Calu3 (cell line): ENCODE data around the gene EIF2AK3. TPM values are rescaled to one million over a fixed set of nuclear protein-coding genes. Genes with fewer than 3 reads are reported as not detected.

Source experiments
- BruUV-seq: library from RNA; stranded (reverse); fragments of 400-500 nt; replicated peaks from 2 replicates; lab custom pipeline; 2021; lab: Mats Ljungman, UMichigan
- CTCF ChIA-PET: fragments of 300-600 bp; sonication (Branson Sonifier 250); formaldehyde crosslinking; loops from one replicate; lab custom pipeline; 2022; ENCODE audit warnings: antibody characterized with exemption; lab: Charles Lee
- DNase-seq: peaks from one replicate; pipeline ENCODE4 v3.0.0; 2022
- H3K27ac Mint-ChIP-seq: one replicate; pipeline ENCODE4 v1.8.0; 2022; ENCODE audit warnings: mixed read lengths; ENCODE audit not compliant: unreplicated experiment
- H3K27me3 Mint-ChIP-seq: one replicate; pipeline ENCODE4 v1.8.0; 2022; ENCODE audit warnings: mixed read lengths; ENCODE audit not compliant: unreplicated experiment
- H3K36me3 Mint-ChIP-seq: one replicate; pipeline ENCODE4 v1.8.0; 2022; ENCODE audit warnings: mild to moderate bottlenecking, moderate library complexity, mixed read lengths; ENCODE audit not compliant: insufficient read depth, unreplicated experiment
- H3K4me1 Mint-ChIP-seq: one replicate; pipeline ENCODE4 v1.8.0; 2022; ENCODE audit warnings: mild to moderate bottlenecking, low read depth, mixed read lengths; ENCODE audit not compliant: unreplicated experiment
- H3K4me3 Mint-ChIP-seq: one replicate; pipeline ENCODE4 v1.8.0; 2022; ENCODE audit warnings: mild to moderate bottlenecking, low read depth, moderate library complexity, mixed read lengths; ENCODE audit not compliant: unreplicated experiment
- H3K9me3 Mint-ChIP-seq: one replicate; pipeline ENCODE4 v1.8.0; 2022; ENCODE audit warnings: low read depth, mixed read lengths; ENCODE audit not compliant: unreplicated experiment
- intact Hi-C: fragments of 100-400 bp; cut with micrococcal nuclease; formaldehyde crosslinking; loops from one replicate; pipeline ENCODE4 v1.10.0; 2022; ENCODE audit not compliant: unreplicated experiment
- total RNA-seq: library from RNA; stranded (reverse); gene quantifications from 2 replicates; pipeline ENCODE4 v1.2.3, GENCODE V29; 2022
- TF ChIP-seq, protein P1 (sequence below): fragments of 200-600 bp; IDR thresholded peaks from one replicate; pipeline ENCODE4 v1.8.0; 2022; ENCODE audit warnings: antibody characterized with exemption; ENCODE audit not compliant: unreplicated experiment

Gene EIF2AK3
- total RNA-seq, 1 experiment from 2014 or later = 17.4 TPM

- BruUV-seq = no TSS peak
These were observed 59.1 kb downstream of the EIF2AK3 start for GRCh38 chr2:88568179-88568578.

DNA sequence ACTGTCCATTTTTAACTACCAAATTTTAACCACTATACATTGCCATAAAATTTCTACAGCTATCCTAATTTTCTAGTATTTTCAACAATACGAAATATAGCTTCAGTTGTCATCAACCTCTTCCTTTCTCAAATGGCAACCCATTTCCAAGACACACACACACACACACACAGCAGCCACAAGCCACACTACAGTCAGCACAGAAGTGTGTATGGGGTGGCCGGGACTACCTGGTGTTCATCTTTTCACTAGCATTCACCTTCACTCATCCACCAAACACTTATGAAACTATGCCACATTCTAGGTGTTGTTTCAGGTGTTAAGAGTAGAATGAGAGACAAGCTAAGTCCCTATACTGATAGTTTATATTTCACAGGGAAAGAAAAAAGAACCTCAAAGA is 62.9 kb downstream of the EIF2AK3 start:
- CTCF ChIA-PET = no interaction called here
- no peaks in the 10 kb centered on the region for H3K4me1 Mint-ChIP-seq
- intact Hi-C loops = no loop called here
- DNase-seq = no peak
- no peaks in the 10 kb centered on the region for H3K9me3 Mint-ChIP-seq
- no TSS peak for BruUV-seq
- H3K4me3 Mint-ChIP-seq = no peak overlapping the region
- H3K27me3 Mint-ChIP-seq = no peaks in the 10 kb centered on the region
- peaks cover 5% of the 10 kb centered on the region for H3K36me3 Mint-ChIP-seq
- no peak overlapping the region for H3K27ac Mint-ChIP-seq
- TF ChIP-seq, protein P1, sequence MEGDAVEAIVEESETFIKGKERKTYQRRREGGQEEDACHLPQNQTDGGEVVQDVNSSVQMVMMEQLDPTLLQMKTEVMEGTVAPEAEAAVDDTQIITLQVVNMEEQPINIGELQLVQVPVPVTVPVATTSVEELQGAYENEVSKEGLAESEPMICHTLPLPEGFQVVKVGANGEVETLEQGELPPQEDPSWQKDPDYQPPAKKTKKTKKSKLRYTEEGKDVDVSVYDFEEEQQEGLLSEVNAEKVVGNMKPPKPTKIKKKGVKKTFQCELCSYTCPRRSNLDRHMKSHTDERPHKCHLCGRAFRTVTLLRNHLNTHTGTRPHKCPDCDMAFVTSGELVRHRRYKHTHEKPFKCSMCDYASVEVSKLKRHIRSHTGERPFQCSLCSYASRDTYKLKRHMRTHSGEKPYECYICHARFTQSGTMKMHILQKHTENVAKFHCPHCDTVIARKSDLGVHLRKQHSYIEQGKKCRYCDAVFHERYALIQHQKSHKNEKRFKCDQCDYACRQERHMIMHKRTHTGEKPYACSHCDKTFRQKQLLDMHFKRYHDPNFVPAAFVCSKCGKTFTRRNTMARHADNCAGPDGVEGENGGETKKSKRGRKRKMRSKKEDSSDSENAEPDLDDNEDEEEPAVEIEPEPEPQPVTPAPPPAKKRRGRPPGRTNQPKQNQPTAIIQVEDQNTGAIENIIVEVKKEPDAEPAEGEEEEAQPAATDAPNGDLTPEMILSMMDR = no peak

More at GRCh38 chr2:88568179-88568578, 59.1 kb downstream of the EIF2AK3 start:
- CTCF ChIA-PET = no interaction called here
- no peak for DNase-seq
- TF ChIP-seq, protein P1 = no peak
- Mint-ChIP-seq H3K36me3 (no peaks in the 10 kb centered on the region), H3K4me3 (no peak overlapping the region), H3K27me3 (no peaks in the 10 kb centered on the region), H3K27ac (no peak overlapping the region), H3K9me3 (no peaks in the 10 kb centered on the region), H3K4me1 (no peaks in the 10 kb centered on the region)
- intact Hi-C loops = no loop called here

GRCh38 chr2:88563129-88563528 is 64.1 kb downstream of the EIF2AK3 start:
- Mint-ChIP-seq H3K27me3 (no peaks in the 10 kb centered on the region), H3K27ac (no peak overlapping the region), H3K4me3 (no peak overlapping the region), H3K9me3 (no peaks in the 10 kb centered on the region), H3K4me1 (no peaks in the 10 kb centered on the region), H3K36me3 (peaks cover 5% of the 10 kb centered on the region)
- BruUV-seq = no TSS peak
- TF ChIP-seq, protein P1 = no peak
- no peak for DNase-seq
- intact Hi-C loops = no loop called here
- CTCF ChIA-PET = no interaction called here

DNA sequence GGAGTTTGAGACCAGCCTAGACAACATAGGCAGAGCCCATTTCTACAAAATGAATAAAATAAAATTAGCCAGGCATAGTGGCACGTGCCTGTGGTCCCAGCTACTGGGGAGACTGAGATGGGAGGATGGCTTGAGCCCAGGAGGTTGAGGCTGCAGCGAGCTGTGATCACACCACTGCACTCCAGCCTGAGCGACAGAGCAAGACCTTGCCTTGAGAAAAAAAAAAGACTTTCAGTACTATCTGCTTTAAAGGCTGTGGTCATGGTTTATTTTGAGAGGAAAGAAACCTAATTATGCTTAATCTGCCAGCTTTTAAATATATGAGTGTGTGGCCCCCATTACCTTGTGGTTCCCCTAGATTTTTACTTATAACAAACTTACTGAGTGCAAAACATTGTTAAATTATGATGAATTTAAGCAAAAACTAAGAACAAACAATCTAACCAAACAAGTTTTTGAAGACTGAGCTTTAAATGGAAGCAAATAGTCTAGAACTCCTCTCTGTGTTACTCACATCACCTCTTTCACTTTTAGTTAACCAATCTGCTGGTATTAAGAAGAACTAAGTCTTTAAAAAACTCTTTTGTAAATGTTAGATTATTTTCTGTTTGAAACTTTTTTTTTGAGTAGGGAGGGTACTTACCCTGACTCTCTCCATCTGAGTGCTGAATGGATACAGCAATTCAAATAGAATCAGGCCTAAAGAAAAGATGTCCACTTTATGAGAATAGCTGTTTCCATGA is 65.4 kb downstream of the EIF2AK3 start:
- Mint-ChIP-seq H3K4me1 (no peaks in the 10 kb centered on the region), H3K27me3 (no peaks in the 10 kb centered on the region), H3K27ac (no peak overlapping the region), H3K36me3 (peaks cover 5% of the 10 kb centered on the region), H3K4me3 (no peak overlapping the region), H3K9me3 (no peaks in the 10 kb centered on the region)
- no peak for DNase-seq
- BruUV-seq = no TSS peak
- TF ChIP-seq, protein P1 = no peak
- CTCF ChIA-PET = no interaction called here
- intact Hi-C loops = no loop called here
